ENCODE data around the gene HHIPL1. TPM values are rescaled to one million over a fixed set of nuclear protein-coding genes. Genes with fewer than 3 reads are reported as not detected.

The HHIPL1 gene
- total RNA-seq, 1 experiment from 2014 or later = 0.06 TPM

GRCh38 chr14:99606359-99606758 lies 38.6 kb upstream of the HHIPL1 start:
- H3K27ac ChIP-seq (ENCODE audit: low read depth, low read length, poor library complexity, severe bottlenecking) = no peak overlapping the region
- POLR2A ChIA-PET (ENCODE audit: low non-redundant PET) = no interaction called here

GRCh38 chr14:99608591-99608990 lies 36.3 kb upstream of the HHIPL1 start:
- H3K27ac ChIP-seq (ENCODE audit: low read depth, low read length, poor library complexity, severe bottlenecking) = no peak overlapping the region
- H3K4me1 ChIP-seq (ENCODE audit: insufficient read depth, low read length, poor library complexity, severe bottlenecking) = peaks cover 12% of the 10 kb centered on the region
- CTCF ChIA-PET = no interaction called here
- no peak for DNase-seq (ENCODE audit: low spot score)
- H3K36me3 ChIP-seq (ENCODE audit: insufficient read depth, low read length, poor library complexity, severe bottlenecking) = no peaks in the 10 kb centered on the region
- H3K4me3 ChIP-seq (ENCODE audit: low read depth, low read length, poor library complexity, severe bottlenecking) = no peak overlapping the region
- intact Hi-C loops (cut with micrococcal nuclease; ENCODE audit: unreplicated experiment) = no loop called here
- no peaks in the 10 kb centered on the region for H3K9me3 ChIP-seq (ENCODE audit: low read depth, low read length, poor library complexity, severe bottlenecking)
- POLR2A ChIA-PET (ENCODE audit: low non-redundant PET) = no interaction called here
- no peak for TF ChIP-seq CTCF (conservative IDR thresholded peaks at IDR 0.05; ENCODE audit: low read depth, low read length)
- H3K27me3 ChIP-seq (replicated peaks; ENCODE audit: insufficient read depth, low read depth, low read length, poor library complexity) = no peaks in the 10 kb centered on the region
- no TSS peak for BruUV-seq (replicated peaks)

More at GRCh38 chr14:99606359-99606758, 38.6 kb upstream of the HHIPL1 start:
- Histone ChIP-seq H3K9me3 (ENCODE audit: low read depth, low read length, poor library complexity, severe bottlenecking) (no peaks in the 10 kb centered on the region), H3K36me3 (ENCODE audit: insufficient read depth, low read length, poor library complexity, severe bottlenecking) (no peaks in the 10 kb centered on the region), H3K4me1 (ENCODE audit: insufficient read depth, low read length, poor library complexity, severe bottlenecking) (peaks cover 20% of the 10 kb centered on the region), H3K4me3 (ENCODE audit: low read depth, low read length, poor library complexity, severe bottlenecking) (no peak overlapping the region), H3K27me3 (replicated peaks; ENCODE audit: insufficient read depth, low read depth, low read length, poor library complexity) (no peaks in the 10 kb centered on the region)
- BruUV-seq (replicated peaks) = no TSS peak
- TF ChIP-seq CTCF (conservative IDR thresholded peaks at IDR 0.05; ENCODE audit: low read depth, low read length) (no peak), EZH2 (IDR thresholded peaks at IDR 0.05; ENCODE audit: borderline replicate concordance, low read depth, low read length, poor library complexity, severe bottlenecking) (no peak)
- intact Hi-C loops (cut with micrococcal nuclease; ENCODE audit: unreplicated experiment) = no loop called here
- CTCF ChIA-PET = interaction anchor here (0.6 kb wide), 1 partner anchor 88 kb away, joined by 4 read pairs; no protein-coding TSS in a partner anchor
- DNase-seq (ENCODE audit: low spot score) = no peak

GRCh38 chr14:99609245-99610170 lies 35.4 kb upstream of the HHIPL1 start:
- Histone ChIP-seq H3K4me3 (ENCODE audit: low read depth, low read length, poor library complexity, severe bottlenecking) (no peak overlapping the region), H3K4me1 (ENCODE audit: insufficient read depth, low read length, poor library complexity, severe bottlenecking) (peaks cover 12% of the 10 kb centered on the region), H3K9me3 (ENCODE audit: low read depth, low read length, poor library complexity, severe bottlenecking) (no peaks in the 10 kb centered on the region), H3K36me3 (ENCODE audit: insufficient read depth, low read length, poor library complexity, severe bottlenecking) (no peaks in the 10 kb centered on the region), H3K27me3 (replicated peaks; ENCODE audit: insufficient read depth, low read depth, low read length, poor library complexity) (no peaks in the 10 kb centered on the region), H3K27ac (ENCODE audit: low read depth, low read length, poor library complexity, severe bottlenecking) (no peak overlapping the region)
- DNase-seq (ENCODE audit: low spot score) = no peak
- TF ChIP-seq CTCF (conservative IDR thresholded peaks at IDR 0.05; ENCODE audit: low read depth, low read length) (no peak), EZH2 (IDR thresholded peaks at IDR 0.05; ENCODE audit: borderline replicate concordance, low read depth, low read length, poor library complexity, severe bottlenecking) (no peak)
- ChIA-PET CTCF (no interaction called here), POLR2A (ENCODE audit: low non-redundant PET) (no interaction called here)
- intact Hi-C loops (cut with micrococcal nuclease; ENCODE audit: unreplicated experiment) = no loop called here
- no TSS peak for BruUV-seq (replicated peaks)

Data from A673 (cell line).